CD4-positive, alpha-beta memory T cell (primary cell): Measurements from ENCODE around the gene CDK1. TPM values are rescaled to one million over a fixed set of nuclear protein-coding genes. Genes with fewer than 3 reads are reported as not detected.

Source experiments
- CTCF ChIA-PET: fragments of 350-600 bp; sonication (Branson Sonifier 250); formaldehyde crosslinking; loops from one replicate; lab custom pipeline; 2021; ENCODE audit warnings: inconsistent platforms; ENCODE audit not compliant: partially characterized antibody; lab: Charles Lee
- POLR2A ChIA-PET: fragments of 350-600 bp; sonication (Branson Sonifier 250); formaldehyde crosslinking; loops from one replicate; lab custom pipeline; 2021; ENCODE audit not compliant: partially characterized antibody; lab: Charles Lee
- DNase-seq, 5 donors: peaks; one replicate each; pipeline versions ENCODE4 v3.0.0 to v3.0.0-alpha.2; 2020 to 2022; ENCODE audit warnings: mixed read lengths in 1 of 5
- H3K27ac ChIP-seq: one replicate; pipeline ENCODE4 v1.7.0; 2013; ENCODE audit warnings: low read depth, low read length
- H3K27me3 ChIP-seq: 2 replicates; pipeline ENCODE4 v1.7.0; 2013; ENCODE audit warnings: mild to moderate bottlenecking, low read length, moderate library complexity; ENCODE audit not compliant: insufficient read depth
- H3K36me3 ChIP-seq: 2 replicates; pipeline ENCODE4 v1.7.0; 2013; ENCODE audit warnings: mild to moderate bottlenecking, low read length, moderate library complexity; ENCODE audit not compliant: insufficient read depth
- H3K4me1 ChIP-seq: 2 replicates; pipeline ENCODE4 v1.7.0; 2013; ENCODE audit warnings: mild to moderate bottlenecking, low read length, moderate library complexity; ENCODE audit not compliant: insufficient read depth
- H3K4me3 ChIP-seq, 2 donors: one replicate each; pipeline ENCODE4 v1.7.0; 2013; ENCODE audit warnings: low read length in 2 of 2, mild to moderate bottlenecking in 1 of 2
- H3K9me3 ChIP-seq, 2 donors: one replicate each; pipeline ENCODE4 v1.7.0; 2013; ENCODE audit warnings: low read length in 2 of 2, control low read depth in 1 of 2; ENCODE audit not compliant: control insufficient read depth in 1 of 2
- H3K27ac Mint-ChIP-seq, 7 donors: one replicate each; pipeline ENCODE4 v1.8.0; 2020 to 2021; ENCODE audit warnings: mixed read lengths in 7 of 7, mild to moderate bottlenecking in 6 of 7, inconsistent platforms in 3 of 7, moderate library complexity in 3 of 7
- H3K27me3 Mint-ChIP-seq, 2 donors: one replicate each; pipeline ENCODE4 v1.8.0; 2020 to 2021; ENCODE audit warnings: mixed read lengths in 2 of 2
- H3K36me3 Mint-ChIP-seq, 2 donors: one replicate each; pipeline ENCODE4 v1.8.0; 2020 to 2021; ENCODE audit warnings: mixed read lengths in 2 of 2, inconsistent platforms in 1 of 2, mild to moderate bottlenecking in 1 of 2
- H3K4me1 Mint-ChIP-seq, 4 donors: one replicate each; pipeline ENCODE4 v1.8.0; 2020 to 2021; ENCODE audit warnings: mixed read lengths in 4 of 4, mild to moderate bottlenecking in 1 of 4
- H3K4me3 Mint-ChIP-seq, 8 donors: one replicate each; pipeline ENCODE4 v1.8.0; 2020 to 2021; ENCODE audit warnings: mixed read lengths in 8 of 8, mild to moderate bottlenecking in 7 of 8, moderate library complexity in 6 of 8, inconsistent platforms in 3 of 8
- H3K9me3 Mint-ChIP-seq, 8 donors: one replicate each; pipeline ENCODE4 v1.8.0; 2020 to 2021; ENCODE audit warnings: mixed read lengths in 8 of 8, mild to moderate bottlenecking in 5 of 8, inconsistent platforms in 3 of 8, moderate library complexity in 1 of 8
- intact Hi-C: fragments of 100-400 bp; cut with micrococcal nuclease; formaldehyde crosslinking; loops from one replicate; pipeline ENCODE4 v1.15.1; 2023
- polyA plus RNA-seq, 2 donors: library from polyadenylated mRNA; unstranded; fragments of 300-500 nt; fragmentation: Illumina TruSeq; gene quantifications; one replicate each; pipeline ENCODE4 v1.2.3, GENCODE V29; 2021
- total RNA-seq, 2 experiments: library from RNA; stranded (reverse); gene quantifications; one replicate each; pipeline ENCODE4 v1.2.3, GENCODE V29; 2021

CDK1 gene
- total RNA-seq (1 to 10 TPM; 1.3 to 1.6 TPM), polyA plus RNA-seq (under 1 TPM; 0.34 to 0.80 TPM)

DNA sequence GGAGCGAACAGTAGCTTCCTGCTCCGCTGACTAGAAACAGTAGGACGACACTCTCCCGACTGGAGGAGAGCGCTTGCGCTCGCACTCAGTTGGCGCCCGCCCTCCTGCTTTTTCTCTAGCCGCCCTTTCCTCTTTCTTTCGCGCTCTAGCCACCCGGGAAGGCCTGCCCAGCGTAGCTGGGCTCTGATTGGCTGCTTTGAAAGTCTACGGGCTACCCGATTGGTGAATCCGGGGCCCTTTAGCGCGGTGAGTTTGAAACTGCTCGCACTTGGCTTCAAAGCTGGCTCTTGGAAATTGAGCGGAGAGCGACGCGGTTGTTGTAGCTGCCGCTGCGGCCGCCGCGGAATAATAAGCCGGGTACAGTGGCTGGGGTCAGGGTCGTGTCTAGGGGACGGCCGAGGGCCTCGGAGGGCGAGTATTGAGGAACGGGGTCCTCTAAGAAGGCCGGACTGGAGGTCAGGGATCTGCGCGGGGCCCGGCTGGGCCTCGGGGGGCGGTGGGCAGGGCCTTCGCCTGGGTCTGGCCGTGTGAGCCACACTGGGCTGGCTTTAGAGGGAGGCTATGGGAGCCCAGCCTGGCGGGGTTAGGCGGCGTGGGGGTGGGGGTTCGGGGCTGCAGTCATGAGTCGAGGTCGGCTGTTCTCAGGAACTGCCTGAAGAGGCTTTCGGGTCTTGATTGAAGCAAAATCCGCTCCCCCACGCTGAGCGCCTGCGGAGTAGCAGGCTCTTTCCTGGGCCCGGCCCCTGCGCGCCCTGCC is at the start of gene CDK1:
CDK1 (plus strand) TSS at position 265 of the 757 bp plus-strand sequence. CDS start 1,688 bp downstream, outside the sequence.
- H3K9me3 ChIP-seq = no peaks in the 10 kb centered on the region
- DNase-seq = peak; percentile 94 to 97 (median 95)
- H3K4me3 ChIP-seq = peak within 1 kb of the TSS; percentile 64 to 79
- Mint-ChIP-seq H3K4me1 (peaks cover 15 to 33% (median 20%) of the 10 kb centered on the region in 4 donors), H3K27ac (peak within 1 kb of the TSS; percentile 67 to 93 (median 88)), H3K4me3 (peak within 1 kb of the TSS; percentile 93 to 99 (median 96)), H3K27me3 (peaks cover 2 to 4% of the 10 kb centered on the region in 2 donors), H3K9me3 (peaks cover 0 to 4% (median 0%) of the 10 kb centered on the region in 8 donors), H3K36me3 (peaks cover 0 to 4% of the 10 kb centered on the region in 2 donors)
- no peaks in the 10 kb centered on the region for H3K36me3 ChIP-seq
- H3K27ac ChIP-seq = peak within 1 kb of the TSS; percentile 32
- CTCF ChIA-PET = interaction anchor here (0.9 to 2.3 kb wide), 4 partner anchors 10 to 14 kb away, joined by 4 to 10 read pairs (median 4); no protein-coding TSS in a partner anchor
- intact Hi-C loops = loop anchor here (1.0 to 2.0 kb wide), 3 partner anchors 11 to 872 kb away; partner anchors contain the start of gene CCDC6
- POLR2A ChIA-PET = interaction anchor here (0.7 to 1.8 kb wide), 6 partner anchors 9 to 70 kb away, joined by 3 to 10 read pairs (median 3); no protein-coding TSS in a partner anchor
- no peaks in the 10 kb centered on the region for H3K27me3 ChIP-seq
- H3K4me1 ChIP-seq = peaks cover 33% of the 10 kb centered on the region

DNA sequence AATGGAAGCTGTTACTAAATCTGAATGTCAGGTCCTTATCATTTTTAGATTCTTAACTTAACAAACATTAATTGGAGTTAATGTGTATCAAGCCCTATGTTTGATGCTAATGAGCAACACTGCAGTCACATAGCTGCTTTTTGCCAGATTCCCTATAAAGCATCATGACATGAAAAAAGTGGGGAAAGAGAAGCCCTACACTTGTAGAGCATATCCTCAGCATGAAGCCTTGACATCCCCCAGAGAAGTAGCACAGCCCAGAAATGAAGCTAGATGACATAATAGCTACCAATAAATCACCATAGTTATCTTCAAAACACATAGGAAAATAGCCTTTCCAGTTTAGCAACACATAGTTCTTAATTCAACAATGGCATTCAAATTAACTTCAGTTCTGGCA is 49.2 kb upstream of the CDK1 start:
- H3K4me3 ChIP-seq = peak overlapping the region in 1 of 2 donors; percentile 18
- CTCF ChIA-PET = interaction anchor here (1.3 to 2.6 kb wide), 5 partner anchors 15 to 83 kb away, joined by 3 to 15 read pairs (median 4); no protein-coding TSS in a partner anchor
- peak overlapping the region; percentile 7 to 94 (median 58) for H3K4me3 Mint-ChIP-seq

DNA sequence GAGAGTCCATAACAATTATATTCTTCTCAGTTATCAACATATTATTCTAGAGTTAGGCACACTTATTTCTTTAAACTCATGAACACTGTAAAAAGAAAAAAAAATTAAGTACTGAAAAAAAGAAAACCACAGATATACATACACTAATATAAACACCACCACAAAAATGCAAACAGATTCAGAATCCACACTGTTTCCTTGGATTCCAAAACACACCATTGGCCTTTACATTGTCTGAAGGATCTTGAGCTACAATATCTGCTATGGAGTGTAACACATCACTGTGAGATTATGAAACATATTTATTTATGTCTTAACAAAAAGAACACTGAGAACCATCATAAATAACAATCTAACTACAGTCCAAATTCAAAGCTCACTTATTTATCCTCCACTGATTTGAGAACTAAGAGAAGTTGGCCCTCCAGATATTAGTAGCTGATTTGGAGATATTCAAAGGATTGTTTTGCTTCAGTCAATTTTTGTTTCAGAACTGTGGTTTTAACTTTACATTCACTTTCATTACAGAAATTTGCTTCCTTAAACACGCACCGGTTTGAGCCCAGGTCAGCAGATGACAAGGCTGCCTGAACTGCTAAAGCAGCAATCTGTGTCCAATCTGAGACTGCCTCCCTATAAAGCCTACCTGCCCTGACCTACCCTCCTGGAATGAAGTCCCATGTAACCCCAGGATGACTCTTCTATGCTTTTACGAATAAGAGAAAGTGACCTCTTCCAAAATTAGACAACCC is 47.0 kb upstream of the CDK1 start:
- Histone ChIP-seq H3K27me3 (no peaks in the 10 kb centered on the region), H3K9me3 (no peaks in the 10 kb centered on the region), H3K27ac (peak overlapping the region; percentile 72), H3K36me3 (no peaks in the 10 kb centered on the region), H3K4me1 (peaks cover 66% of the 10 kb centered on the region), H3K4me3 (peak overlapping the region; percentile 19 to 70)
- Mint-ChIP-seq H3K27ac (peak overlapping the region; percentile 89 to 99 (median 95)), H3K27me3 (no peaks in the 10 kb centered on the region), H3K4me3 (peak overlapping the region; percentile 88 to 100 (median 98)), H3K36me3 (peaks cover 0 to 5% of the 10 kb centered on the region in 2 donors), H3K9me3 (no peaks in the 10 kb centered on the region), H3K4me1 (peaks cover 37 to 61% (median 54%) of the 10 kb centered on the region in 4 donors)
- POLR2A ChIA-PET = interaction anchor here (0.7 to 1.6 kb wide), 7 partner anchors 14 to 125 kb away, joined by 3 to 13 read pairs (median 4); no protein-coding TSS in a partner anchor
- peak; percentile 43 to 57 (median 46) for DNase-seq
- CTCF ChIA-PET = interaction anchor here (1.0 to 1.8 kb wide), 4 partner anchors 22 to 83 kb away, joined by 3 to 7 read pairs (median 4); no protein-coding TSS in a partner anchor
- intact Hi-C loops = loop anchor here (2.0 to 5.0 kb wide), 3 partner anchors 47 to 824 kb away; partner anchors contain the start of genes CCDC6 and CDK1

More for the DNA sequence above, 49.2 kb upstream of the CDK1 start:
- Histone ChIP-seq H3K9me3 (no peaks in the 10 kb centered on the region), H3K27me3 (no peaks in the 10 kb centered on the region), H3K4me1 (peaks cover 73% of the 10 kb centered on the region), H3K27ac (peak overlapping the region; percentile 72), H3K36me3 (no peaks in the 10 kb centered on the region)
- no peak for DNase-seq
- Mint-ChIP-seq H3K27ac (peak overlapping the region; percentile 82 to 96 (median 93)), H3K27me3 (no peaks in the 10 kb centered on the region), H3K36me3 (peaks cover 4 to 6% of the 10 kb centered on the region in 2 donors), H3K9me3 (peaks cover 0 to 4% (median 0%) of the 10 kb centered on the region in 8 donors), H3K4me1 (peaks cover 53 to 78% (median 71%) of the 10 kb centered on the region in 4 donors)
- intact Hi-C loops = no loop called here
- POLR2A ChIA-PET = interaction anchor here (1.0 to 5.4 kb wide), 6 partner anchors 11 to 39 kb away, joined by 4 to 29 read pairs (median 8); no protein-coding TSS in a partner anchor

GRCh38 chr10:60732198-60732806 is 46.0 kb upstream of the CDK1 start:
- peaks cover 0 to 5% of the 10 kb centered on the region in 2 donors for H3K36me3 Mint-ChIP-seq
- peak; percentile 50 to 62 (median 52) for DNase-seq
- Histone ChIP-seq H3K36me3 (no peaks in the 10 kb centered on the region), H3K9me3 (no peaks in the 10 kb centered on the region), H3K4me1 (peaks cover 56% of the 10 kb centered on the region), H3K27me3 (no peaks in the 10 kb centered on the region), H3K4me3 (peak overlapping the region; percentile 19 to 70), H3K27ac (peak overlapping the region; percentile 72)
- H3K4me3 Mint-ChIP-seq = peak overlapping the region; percentile 88 to 100 (median 98)
- intact Hi-C loops = loop anchor here (1.0 to 5.0 kb wide), 5 partner anchors 18 to 825 kb away; partner anchors contain the start of gene CCDC6
- no peaks in the 10 kb centered on the region for H3K9me3 Mint-ChIP-seq
- H3K4me1 Mint-ChIP-seq = peaks cover 30 to 51% (median 44%) of the 10 kb centered on the region in 4 donors
- H3K27ac Mint-ChIP-seq = peak overlapping the region; percentile 89 to 99 (median 95)
- ChIA-PET POLR2A (interaction anchor here (1.0 to 2.9 kb wide), 4 partner anchors 22 to 81 kb away, joined by 3 to 15 read pairs (median 4); partner anchors contain the start of gene CDK1), CTCF (interaction anchor here (0.6 to 2.0 kb wide), 4 partner anchors 34 to 78 kb away, joined by 3 to 8 read pairs (median 6); no protein-coding TSS in a partner anchor)
- no peaks in the 10 kb centered on the region for H3K27me3 Mint-ChIP-seq

- H3K27me3 ChIP-seq = no peaks in the 10 kb centered on the region
- no peaks in the 10 kb centered on the region for H3K27me3 Mint-ChIP-seq
- peak overlapping the region; percentile 19 to 70 for H3K4me3 ChIP-seq
- peak overlapping the region; percentile 72 for H3K27ac ChIP-seq
- H3K9me3 ChIP-seq = no peaks in the 10 kb centered on the region
- peak; percentile 53 to 67 (median 64) for DNase-seq
- peak overlapping the region; percentile 88 to 100 (median 98) for H3K4me3 Mint-ChIP-seq
- intact Hi-C loops = loop anchor here (1.0 to 5.0 kb wide), 5 partner anchors 18 to 826 kb away; partner anchors contain the start of gene CCDC6
- no peaks in the 10 kb centered on the region for H3K9me3 Mint-ChIP-seq
- ChIA-PET POLR2A (interaction anchor here (0.6 to 2.9 kb wide), 7 partner anchors 10 to 81 kb away, joined by 3 to 15 read pairs (median 3); partner anchors contain the start of gene CDK1), CTCF (interaction anchor here (0.6 to 2.0 kb wide), 8 partner anchors 26 to 87 kb away, joined by 3 to 9 read pairs (median 4); no protein-coding TSS in a partner anchor)
- H3K36me3 Mint-ChIP-seq = peaks cover 0 to 5% of the 10 kb centered on the region in 2 donors
- no peaks in the 10 kb centered on the region for H3K36me3 ChIP-seq
- peaks cover 26 to 44% (median 37%) of the 10 kb centered on the region in 4 donors for H3K4me1 Mint-ChIP-seq
- H3K27ac Mint-ChIP-seq = peak overlapping the region; percentile 89 to 99 (median 95)
- H3K4me1 ChIP-seq = peaks cover 49% of the 10 kb centered on the region
These were observed 45.3 kb upstream of the CDK1 start for GRCh38 chr10:60732807-60733516.
